ENCODE measurements around the gene AGBL2. TPM values are rescaled to one million over a fixed set of nuclear protein-coding genes. Genes with fewer than 3 reads are reported as not detected.
"Not testable (repeated sequence)": the region's sequence is repeated elsewhere in the genome, so short reads cannot be mapped to it uniquely, and the experiment has no call there.

Gene AGBL2
- total and polyA plus RNA-seq, 10 donors, result 1.1 to 5.1 (median 2.4) TPM

DNA sequence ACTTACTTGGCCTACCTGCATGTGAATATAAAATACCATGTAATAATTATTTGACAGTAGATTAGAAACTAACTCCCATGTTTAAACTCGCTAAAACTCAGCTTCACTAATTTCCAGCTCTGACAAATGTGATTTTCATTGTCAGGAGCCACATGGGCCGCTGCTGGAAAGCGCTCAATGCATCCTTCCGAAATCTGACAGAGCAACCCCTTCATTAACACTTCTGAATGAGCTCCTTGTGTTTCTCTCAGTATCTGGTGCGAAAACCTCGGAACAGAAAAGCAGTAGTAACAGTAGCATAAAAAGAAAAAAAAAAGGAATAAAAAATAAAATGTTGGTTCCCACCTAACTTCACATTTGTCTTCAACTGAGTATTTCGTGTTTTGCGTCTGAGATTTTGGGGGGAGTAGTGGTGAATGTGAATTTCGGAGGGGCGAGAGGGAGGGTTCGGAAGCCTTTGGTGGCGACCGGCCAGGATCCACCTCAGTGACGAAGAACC is 73.5 kb downstream of the AGBL2 start:
- intact Hi-C loops (cut with DNase I; ENCODE audit: low total_unique reads), result no loop called here
- DNase-seq, result no peak
- 7 to 14% (median 9%) methylated on average over 13 to 14 of the region's 14 CpGs for WGBS, 5 donors
- H3K4me1 ChIP-seq, result peaks cover 4 to 31% (median 21%) of the 10 kb centered on the region in 6 donors
- peaks cover 0 to 31% (median 16%) of the 10 kb centered on the region in 6 donors for H3K36me3 ChIP-seq
- H3K27ac ChIP-seq, result peak overlapping the region; percentile 89 to 94 (median 92)
- H3K27me3 ChIP-seq (replicated peaks in 1 of 7), result no peaks in the 10 kb centered on the region
- no peak for TF ChIP-seq CTCF (IDR thresholded peaks at IDR 0.05 in 8 of 11, conservative IDR thresholded peaks at IDR 0.05 in 3 of 11)
- no peak for TF ChIP-seq POLR2AphosphoS5 (IDR thresholded peaks at IDR 0.05)
- no peak for TF ChIP-seq POLR2A (IDR thresholded peaks at IDR 0.05)
- H3K4me3 ChIP-seq, result peak overlapping the region; percentile 63 to 98 (median 77)
- H3K9me3 ChIP-seq, result no peaks in the 10 kb centered on the region

- 89 to 99% (median 95%) methylated on average over 6 of the region's 6 CpGs for WGBS, 5 donors
- Histone ChIP-seq H3K4me1 (peaks cover 4 to 31% (median 21%) of the 10 kb centered on the region in 6 donors), H3K36me3 (peaks cover 0 to 42% (median 21%) of the 10 kb centered on the region in 6 donors)
- DNase-seq; H3K4me3 ChIP-seq; H3K9me3 ChIP-seq; H3K27ac ChIP-seq; intact Hi-C loops (cut with DNase I; ENCODE audit: low total_unique reads); H3K27me3 ChIP-seq (replicated peaks in 1 of 7): not testable (repeated sequence)
Measured at GRCh38 chr11:47640506-47640905, 74.7 kb downstream of the AGBL2 start.

DNA sequence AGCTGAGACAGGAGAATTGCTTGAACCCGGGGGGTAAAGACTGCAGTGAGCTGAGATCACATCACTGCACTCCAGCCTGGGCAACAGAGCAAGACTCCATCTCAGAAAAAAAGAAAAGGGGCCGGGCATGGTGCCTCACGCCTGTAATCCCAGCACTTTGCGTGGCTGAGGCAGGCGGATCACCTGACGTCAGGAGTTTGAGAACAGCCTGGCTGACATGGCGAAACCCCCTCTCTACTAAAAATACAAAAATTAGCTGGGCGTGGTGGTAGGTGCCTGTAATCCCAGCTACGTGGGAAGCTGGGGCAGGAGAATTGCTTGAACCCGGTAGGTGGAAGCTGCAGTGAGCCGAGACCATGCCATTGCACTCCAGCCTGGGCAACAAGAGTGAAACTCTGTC is 78.8 kb downstream of the AGBL2 start:
- DNase-seq; intact Hi-C loops (cut with DNase I; ENCODE audit: low total_unique reads); H3K27me3 ChIP-seq (replicated peaks in 1 of 7); H3K9me3 ChIP-seq; H3K27ac ChIP-seq; H3K4me3 ChIP-seq: not testable (repeated sequence)
- Histone ChIP-seq H3K4me1 (peaks cover 3 to 16% (median 11%) of the 10 kb centered on the region in 6 donors), H3K36me3 (peaks cover 0 to 84% (median 57%) of the 10 kb centered on the region in 6 donors)
- 90 to 98% (median 95%) methylated on average over 11 of the region's 11 CpGs for WGBS, 5 donors

DNA sequence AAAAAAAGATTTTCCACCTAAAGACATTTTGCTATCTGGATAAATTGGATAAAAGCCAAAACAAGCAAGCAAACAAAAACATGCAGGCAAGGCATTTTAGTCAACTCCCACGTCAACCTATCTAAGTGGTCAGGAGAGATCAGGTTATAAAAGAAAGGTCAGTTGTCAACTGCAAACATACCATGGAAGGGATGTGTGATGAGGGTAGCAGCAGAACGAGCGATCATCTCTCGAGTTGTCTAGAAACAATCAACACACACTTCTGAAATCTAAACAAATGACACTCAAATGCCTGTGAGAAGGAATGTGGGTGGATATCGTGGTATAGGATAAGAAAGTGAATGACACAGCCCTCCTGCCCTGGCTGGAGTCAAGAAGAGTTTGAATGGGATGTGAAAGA is 83.7 kb downstream of the AGBL2 start:
- no peak for DNase-seq
- H3K36me3 ChIP-seq, result peaks cover 0 to 100% (median 87%) of the 10 kb centered on the region in 6 donors
- 82 to 89% (median 88%) methylated on average over 5 of the region's 5 CpGs for WGBS, 5 donors
- H3K27me3 ChIP-seq (replicated peaks in 1 of 7), result no peaks in the 10 kb centered on the region
- H3K4me3 ChIP-seq, result no peak overlapping the region
- H3K27ac ChIP-seq, result no peak overlapping the region
- intact Hi-C loops (cut with DNase I; ENCODE audit: low total_unique reads), result no loop called here
- H3K4me1 ChIP-seq, result no peaks in the 10 kb centered on the region
- no peaks in the 10 kb centered on the region for H3K9me3 ChIP-seq
- TF ChIP-seq CTCF (IDR thresholded peaks at IDR 0.05 in 8 of 11, conservative IDR thresholded peaks at IDR 0.05 in 3 of 11) (no peak), POLR2AphosphoS5 (IDR thresholded peaks at IDR 0.05) (no peak), POLR2A (IDR thresholded peaks at IDR 0.05) (no peak)

DNA sequence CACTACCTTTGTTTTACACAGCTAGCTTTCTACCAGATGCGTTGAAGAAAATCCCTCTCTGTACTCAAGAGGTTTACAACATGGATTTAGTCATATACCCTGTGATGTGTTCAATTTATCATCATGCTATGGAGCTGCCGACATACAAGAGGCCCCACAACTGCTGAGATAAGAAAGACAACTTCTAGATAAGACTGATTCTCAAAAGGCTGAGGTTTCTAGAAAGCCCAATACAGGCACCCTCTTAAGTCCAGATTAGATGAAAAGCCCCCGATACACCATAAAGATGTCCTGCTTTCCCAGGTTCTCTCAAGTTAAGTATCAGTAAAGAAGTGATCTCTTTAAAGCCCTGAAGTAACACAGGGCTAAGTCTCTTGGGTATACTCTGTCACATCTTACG is 87.1 kb downstream of the AGBL2 start:
- intact Hi-C loops (cut with DNase I; ENCODE audit: low total_unique reads), result no loop called here
- H3K4me1 ChIP-seq, result no peaks in the 10 kb centered on the region
- TF ChIP-seq POLR2AphosphoS5 (IDR thresholded peaks at IDR 0.05) (no peak), CTCF (IDR thresholded peaks at IDR 0.05 in 8 of 11, conservative IDR thresholded peaks at IDR 0.05 in 3 of 11) (no peak), POLR2A (IDR thresholded peaks at IDR 0.05) (no peak)
- no peak overlapping the region for H3K4me3 ChIP-seq
- no peak for DNase-seq
- peaks cover 2 to 100% (median 92%) of the 10 kb centered on the region in 6 donors for H3K36me3 ChIP-seq
- no peak overlapping the region for H3K27ac ChIP-seq
- no peaks in the 10 kb centered on the region for H3K27me3 ChIP-seq (replicated peaks in 1 of 7)
- H3K9me3 ChIP-seq, result no peaks in the 10 kb centered on the region
- 87 to 95% (median 94%) methylated on average over 4 of the region's 4 CpGs for WGBS, 5 donors

Measured in spleen (tissue), 11 donors.